K562 (cell line): ENCODE results near the gene TTLL10. TPM values are rescaled to one million over a fixed set of nuclear protein-coding genes. Genes with fewer than 3 reads are reported as not detected.
A peak's percentile ranks its signal among the peaks of the same experiment; 100 is the strongest.

Source experiments
- ATF1 ChIP-seq, 2 experiments: fragments of 450-650 bp in 1 of 2; IDR thresholded peaks; 2 replicates each; pipeline ENCODE4 v1.6.1; 2016; ENCODE audit warnings: missing compliant biosample characterization in 1 of 2, missing genetic modification characterization in 1 of 2
- ATF3 ChIP-seq, 2 experiments: fragments of 450-650 bp in 1 of 2; sonication (generic) in 1 of 2; formaldehyde crosslinking in 1 of 2; IDR thresholded peaks in 1 of 2; conservative IDR thresholded peaks in 1 of 2; 2 replicates each; pipeline versions ENCODE4 v1.6.1 to v1.8.1; 2016 to 2023; ENCODE audit warnings: mild to moderate bottlenecking in 2 of 2, moderate library complexity in 2 of 2, inconsistent platforms in 1 of 2, missing genetic modification reagents in 1 of 2
- BRF1 ChIP-seq: IDR thresholded peaks from 3 replicates; pipeline ENCODE4 v1.6.1; 2011; ENCODE audit warnings: borderline replicate concordance, mild to moderate bottlenecking; ENCODE audit not compliant: insufficient read length; ENCODE audit errors: extremely low read depth
- CREB5 ChIP-seq: fragments of 250-450 bp; sonication (Bioruptor Pico); IDR thresholded peaks from 2 replicates; pipeline ENCODE4 v1.5.0; 2020; ENCODE audit warnings: mild to moderate bottlenecking
- CREM ChIP-seq: IDR thresholded peaks from 2 replicates; pipeline ENCODE4 v1.6.1; 2014; ENCODE audit warnings: antibody characterized with exemption, low read depth
- ILF3 ChIP-seq: fragments of 450-650 bp; IDR thresholded peaks from 2 replicates; pipeline ENCODE4 v1.6.1; 2018; ENCODE audit warnings: antibody characterized with exemption, mild to moderate bottlenecking, moderate library complexity, borderline replicate concordance
- PBX2 ChIP-seq, 2 experiments: IDR thresholded peaks in 1 of 2; conservative IDR thresholded peaks in 1 of 2; 2 replicates each; pipeline ENCODE4 v1.6.1; 2016; ENCODE audit warnings: low read depth in 2 of 2, mild to moderate bottlenecking in 1 of 2, missing compliant biosample characterization in 1 of 2, missing genetic modification characterization in 1 of 2, moderate library complexity in 1 of 2
- SNRNP70 ChIP-seq: fragments of 200-400 bp; formaldehyde crosslinking; optimal IDR thresholded peaks from 2 replicates; pipeline ENCODE3; 2017; ENCODE audit warnings: low read depth, low read length
- TSHZ1 ChIP-seq: fragments of 250-450 bp; sonication (Bioruptor Pico); IDR thresholded peaks from 2 replicates; pipeline ENCODE4 v1.4.0; 2020; ENCODE audit warnings: mild to moderate bottlenecking, moderate library complexity
- ZFP1 ChIP-seq: fragments of 450-650 bp; formaldehyde crosslinking; IDR thresholded peaks from 2 replicates; pipeline ENCODE4 v1.4.0; 2020; ENCODE audit warnings: mild to moderate bottlenecking, mixed read lengths
- ZNF143 ChIP-seq: sonication (generic); formaldehyde crosslinking; IDR thresholded peaks from 2 replicates; pipeline ENCODE4 v1.9.0; 2022; ENCODE audit warnings: mild to moderate bottlenecking, missing genetic modification reagents
- polyA plus RNA-seq, 8 experiments: library from polyadenylated mRNA; depleted of rRNA in 4 of 8; stranded (reverse) in 5 of 8; unstranded in 3 of 8; fragments of >200 nt; fragmentation: Nextera tagmentation in 2 of 8; fragmentation: Illumina TruSeq in 1 of 8; extraction: Ambion mirVana in 2 of 8; extraction: Trizol in 1 of 8; gene quantifications; 2 replicates each; pipeline versions ENCODE4 v1.2.1 to v1.2.3, GENCODE V29; 2011 to 2014; ENCODE audit warnings: inconsistent platforms in 1 of 8, missing spikeins in 1 of 8
- total RNA-seq, 7 experiments: library from RNA; depleted of rRNA in 6 of 7; stranded (reverse); fragments of >200 nt in 6 of 7; fragmentation: Illumina TruSeq in 2 of 7; extraction: Trizol in 2 of 7; gene quantifications; 2 replicates each; pipeline versions ENCODE4 v1.2.1 to v1.2.3, GENCODE V29; 2011 to 2021; ENCODE audit warnings: low replicate concordance in 1 of 7
- TF ChIP-seq, protein P1 (sequence below): sonication (generic); formaldehyde crosslinking; IDR thresholded peaks from 2 replicates; pipeline ENCODE4 v1.8.1; 2023; ENCODE audit warnings: mild to moderate bottlenecking, missing genetic modification reagents
- TF ChIP-seq, protein P2 (sequence below): sonication (generic); formaldehyde crosslinking; IDR thresholded peaks from 2 replicates; pipeline ENCODE4 v1.9.0; 2022; ENCODE audit warnings: mild to moderate bottlenecking, missing genetic modification reagents

The TTLL10 gene
- total and polyA plus RNA-seq, 9 of the 15 experiments (the other 6 are each of a cell fraction or from before 2014, with no cell fraction given), result not detected

- TF ChIP-seq CREM, result peak; percentile 92
- no peak for TF ChIP-seq CREB5
- TF ChIP-seq ATF3 (IDR thresholded peaks at IDR 0.05), result no peak
- 0 out of 2 replicates have a peak, but pooled peaks have one; percentile 29 for TF ChIP-seq ATF3 (CRISPR knock-in tag; conservative IDR thresholded peaks at IDR 0.05)
- no peak for TF ChIP-seq BRF1
- TF ChIP-seq ATF1 (CRISPR knock-in tag; IDR thresholded peaks at IDR 0.05), result peak; percentile 21; the same call in 1 of the 2 replicates
- peak; percentile 92 for TF ChIP-seq ATF1 (tag; IDR thresholded peaks at IDR 0.05)
- TF ChIP-seq TSHZ1 (CRISPR knock-in tag), result no peak
- no peak for TF ChIP-seq PBX2 (CRISPR knock-in tag; IDR thresholded peaks at IDR 0.05; ENCODE audit: low read depth)
- TF ChIP-seq PBX2 (tag; conservative IDR thresholded peaks at IDR 0.05; ENCODE audit: low read depth), result no peak
- TF ChIP-seq ILF3, result no peak; the same call in 1 of the 2 replicates
- TF ChIP-seq, protein P1, sequence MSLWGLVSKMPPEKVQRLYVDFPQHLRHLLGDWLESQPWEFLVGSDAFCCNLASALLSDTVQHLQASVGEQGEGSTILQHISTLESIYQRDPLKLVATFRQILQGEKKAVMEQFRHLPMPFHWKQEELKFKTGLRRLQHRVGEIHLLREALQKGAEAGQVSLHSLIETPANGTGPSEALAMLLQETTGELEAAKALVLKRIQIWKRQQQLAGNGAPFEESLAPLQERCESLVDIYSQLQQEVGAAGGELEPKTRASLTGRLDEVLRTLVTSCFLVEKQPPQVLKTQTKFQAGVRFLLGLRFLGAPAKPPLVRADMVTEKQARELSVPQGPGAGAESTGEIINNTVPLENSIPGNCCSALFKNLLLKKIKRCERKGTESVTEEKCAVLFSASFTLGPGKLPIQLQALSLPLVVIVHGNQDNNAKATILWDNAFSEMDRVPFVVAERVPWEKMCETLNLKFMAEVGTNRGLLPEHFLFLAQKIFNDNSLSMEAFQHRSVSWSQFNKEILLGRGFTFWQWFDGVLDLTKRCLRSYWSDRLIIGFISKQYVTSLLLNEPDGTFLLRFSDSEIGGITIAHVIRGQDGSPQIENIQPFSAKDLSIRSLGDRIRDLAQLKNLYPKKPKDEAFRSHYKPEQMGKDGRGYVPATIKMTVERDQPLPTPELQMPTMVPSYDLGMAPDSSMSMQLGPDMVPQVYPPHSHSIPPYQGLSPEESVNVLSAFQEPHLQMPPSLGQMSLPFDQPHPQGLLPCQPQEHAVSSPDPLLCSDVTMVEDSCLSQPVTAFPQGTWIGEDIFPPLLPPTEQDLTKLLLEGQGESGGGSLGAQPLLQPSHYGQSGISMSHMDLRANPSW, result no peak
- TF ChIP-seq ZFP1 (CRISPR knock-in tag), result no peak
- no peak for TF ChIP-seq SNRNP70
- TF ChIP-seq ZNF143, result no peak
- TF ChIP-seq, protein P2, sequence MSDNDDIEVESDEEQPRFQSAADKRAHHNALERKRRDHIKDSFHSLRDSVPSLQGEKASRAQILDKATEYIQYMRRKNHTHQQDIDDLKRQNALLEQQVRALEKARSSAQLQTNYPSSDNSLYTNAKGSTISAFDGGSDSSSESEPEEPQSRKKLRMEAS (CRISPR knock-in tag), result no peak; the same call in none of the 2 replicates
These were observed 57.9 kb downstream of the TTLL10 start, which contains the start of gene SDF4 (continued) for GRCh38 chr1:1231400-1232207.
